ENCODE results near the gene KRT33B. TPM values are rescaled to one million over a fixed set of nuclear protein-coding genes. Genes with fewer than 3 reads are reported as not detected.
A peak's percentile ranks its signal among the peaks of the same experiment; 100 is the strongest.

Gene KRT33B
- total RNA-seq, 1 donor from 2014 or later: not detected

DNA sequence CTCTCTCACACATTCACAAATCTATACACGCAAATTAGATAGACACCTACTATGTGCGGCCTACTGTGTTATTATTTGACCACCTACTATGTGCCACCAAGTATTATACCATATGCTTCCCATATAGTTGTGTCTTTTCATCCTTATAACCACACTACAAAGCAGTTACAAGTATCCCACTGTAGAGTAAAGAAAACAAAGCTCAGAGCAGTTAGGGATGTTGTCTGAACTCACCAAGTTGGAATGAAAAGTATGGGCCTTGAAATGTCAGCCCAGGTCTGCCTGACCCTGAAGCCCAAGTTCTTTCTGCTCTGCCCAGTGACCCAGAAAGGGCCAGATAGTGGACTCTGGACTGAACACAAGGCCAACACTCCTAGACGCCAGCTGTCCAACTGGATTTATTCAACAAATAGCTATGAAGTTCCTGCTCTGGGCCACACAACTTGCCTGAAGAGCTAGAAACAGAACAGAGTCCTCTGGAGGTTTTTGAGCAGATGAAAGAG, 46.3 kb upstream of the KRT33B start:
- Mint-ChIP-seq H3K27me3 (peaks cover 9% of the 10 kb centered on the region), H3K27ac (peak overlapping the region; percentile 71), H3K36me3 (ENCODE audit: insufficient read depth) (no peaks in the 10 kb centered on the region), H3K9me3 (ENCODE audit: low read depth) (no peaks in the 10 kb centered on the region), H3K4me3 (ENCODE audit: low read depth) (no peak overlapping the region), H3K4me1 (ENCODE audit: low read depth) (peaks cover 20% of the 10 kb centered on the region)
- TF ChIP-seq, protein P1, sequence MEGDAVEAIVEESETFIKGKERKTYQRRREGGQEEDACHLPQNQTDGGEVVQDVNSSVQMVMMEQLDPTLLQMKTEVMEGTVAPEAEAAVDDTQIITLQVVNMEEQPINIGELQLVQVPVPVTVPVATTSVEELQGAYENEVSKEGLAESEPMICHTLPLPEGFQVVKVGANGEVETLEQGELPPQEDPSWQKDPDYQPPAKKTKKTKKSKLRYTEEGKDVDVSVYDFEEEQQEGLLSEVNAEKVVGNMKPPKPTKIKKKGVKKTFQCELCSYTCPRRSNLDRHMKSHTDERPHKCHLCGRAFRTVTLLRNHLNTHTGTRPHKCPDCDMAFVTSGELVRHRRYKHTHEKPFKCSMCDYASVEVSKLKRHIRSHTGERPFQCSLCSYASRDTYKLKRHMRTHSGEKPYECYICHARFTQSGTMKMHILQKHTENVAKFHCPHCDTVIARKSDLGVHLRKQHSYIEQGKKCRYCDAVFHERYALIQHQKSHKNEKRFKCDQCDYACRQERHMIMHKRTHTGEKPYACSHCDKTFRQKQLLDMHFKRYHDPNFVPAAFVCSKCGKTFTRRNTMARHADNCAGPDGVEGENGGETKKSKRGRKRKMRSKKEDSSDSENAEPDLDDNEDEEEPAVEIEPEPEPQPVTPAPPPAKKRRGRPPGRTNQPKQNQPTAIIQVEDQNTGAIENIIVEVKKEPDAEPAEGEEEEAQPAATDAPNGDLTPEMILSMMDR (IDR thresholded peaks at IDR 0.05; ENCODE audit: unreplicated experiment): no peak
- DNase-seq (ENCODE audit: low spot score, unreplicated experiment): no peak

DNA sequence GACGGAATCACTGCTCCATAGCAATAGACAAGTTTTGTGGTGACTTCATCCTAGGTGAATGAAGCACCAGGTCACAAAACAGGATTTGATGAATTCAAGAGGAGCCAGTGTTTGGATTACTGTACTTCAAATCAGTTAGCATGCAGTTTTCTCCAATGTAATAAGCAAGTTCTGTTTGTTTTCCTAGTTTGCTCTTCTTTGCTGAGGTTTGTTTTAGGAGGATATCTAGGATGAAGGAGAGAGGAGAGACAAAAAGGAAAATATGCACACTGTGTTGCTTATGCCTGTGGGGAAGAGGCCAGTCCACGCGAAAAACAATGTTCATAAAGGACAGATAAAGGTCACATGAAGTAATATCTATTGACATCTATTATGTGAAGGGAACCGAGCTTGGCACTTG, 45.8 kb upstream of the KRT33B start:
- Mint-ChIP-seq H3K27me3 (peaks cover 4% of the 10 kb centered on the region), H3K4me1 (ENCODE audit: low read depth) (peaks cover 20% of the 10 kb centered on the region), H3K27ac (no peak overlapping the region), H3K4me3 (ENCODE audit: low read depth) (no peak overlapping the region), H3K36me3 (ENCODE audit: insufficient read depth) (no peaks in the 10 kb centered on the region), H3K9me3 (ENCODE audit: low read depth) (no peaks in the 10 kb centered on the region)
- TF ChIP-seq, protein P1 (IDR thresholded peaks at IDR 0.05; ENCODE audit: unreplicated experiment): no peak
- DNase-seq (ENCODE audit: low spot score, unreplicated experiment): no peak

DNA sequence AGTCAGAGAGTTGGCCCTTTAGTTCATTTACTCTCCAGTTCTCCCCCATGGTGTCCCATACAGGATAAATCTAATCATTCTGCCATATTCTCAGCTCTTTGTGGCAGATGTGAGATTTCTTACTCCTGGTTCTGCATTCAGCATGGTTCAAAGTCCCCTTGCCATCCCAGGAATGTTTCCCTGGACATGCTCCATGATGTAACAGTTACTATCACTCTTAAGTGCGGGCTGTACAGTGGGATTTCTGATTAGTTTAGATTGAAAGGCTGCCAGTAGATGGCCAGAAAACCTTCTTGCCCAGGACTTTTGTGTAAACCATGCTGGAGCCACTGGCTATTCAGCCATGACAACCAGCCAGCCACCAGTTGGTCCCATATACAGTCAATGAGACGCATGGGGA, 44.4 kb upstream of the KRT33B start:
- DNase-seq (ENCODE audit: low spot score, unreplicated experiment): no peak
- H3K4me3 Mint-ChIP-seq (ENCODE audit: low read depth): no peak overlapping the region
- H3K27me3 Mint-ChIP-seq: peaks cover 4% of the 10 kb centered on the region
- no peaks in the 10 kb centered on the region for H3K9me3 Mint-ChIP-seq (ENCODE audit: low read depth)
- no peak overlapping the region for H3K27ac Mint-ChIP-seq
- no peaks in the 10 kb centered on the region for H3K36me3 Mint-ChIP-seq (ENCODE audit: insufficient read depth)
- TF ChIP-seq, protein P1 (IDR thresholded peaks at IDR 0.05; ENCODE audit: unreplicated experiment): no peak
- H3K4me1 Mint-ChIP-seq (ENCODE audit: low read depth): peaks cover 20% of the 10 kb centered on the region

DNA sequence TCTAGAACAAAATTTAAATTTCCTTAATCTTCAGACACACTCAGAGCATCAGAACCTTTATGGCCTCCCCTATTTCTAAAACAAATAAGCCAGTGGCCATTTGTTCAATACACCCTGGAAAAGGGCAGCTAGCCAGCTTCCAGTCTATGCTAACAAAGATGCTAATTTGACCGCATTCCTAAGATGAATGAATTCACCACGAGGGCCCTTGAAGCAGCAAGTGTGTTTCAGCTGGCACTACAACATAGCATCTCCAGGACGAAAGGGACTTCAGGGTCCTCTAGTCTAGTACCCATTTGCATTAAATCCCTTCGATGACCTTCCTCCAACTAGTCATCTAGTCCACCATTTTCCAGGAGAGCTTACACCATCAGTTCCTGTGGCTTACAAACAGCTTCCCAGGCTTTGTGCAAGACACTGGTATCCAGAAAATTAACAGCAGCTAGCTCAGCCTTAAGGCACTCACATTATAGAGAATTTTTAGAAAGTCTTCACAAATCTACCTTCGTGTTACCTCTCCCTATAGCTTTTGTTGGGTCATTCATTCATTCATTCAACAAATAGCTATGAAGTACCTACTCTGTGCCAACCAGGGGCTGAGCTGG, 43.8 kb upstream of the KRT33B start:
- Mint-ChIP-seq H3K36me3 (ENCODE audit: insufficient read depth) (no peaks in the 10 kb centered on the region), H3K27ac (no peak overlapping the region), H3K4me3 (ENCODE audit: low read depth) (no peak overlapping the region), H3K27me3 (peaks cover 4% of the 10 kb centered on the region), H3K4me1 (ENCODE audit: low read depth) (peaks cover 20% of the 10 kb centered on the region), H3K9me3 (ENCODE audit: low read depth) (no peaks in the 10 kb centered on the region)
- DNase-seq (ENCODE audit: low spot score, unreplicated experiment): no peak
- TF ChIP-seq, protein P1 (IDR thresholded peaks at IDR 0.05; ENCODE audit: unreplicated experiment): no peak

DNA sequence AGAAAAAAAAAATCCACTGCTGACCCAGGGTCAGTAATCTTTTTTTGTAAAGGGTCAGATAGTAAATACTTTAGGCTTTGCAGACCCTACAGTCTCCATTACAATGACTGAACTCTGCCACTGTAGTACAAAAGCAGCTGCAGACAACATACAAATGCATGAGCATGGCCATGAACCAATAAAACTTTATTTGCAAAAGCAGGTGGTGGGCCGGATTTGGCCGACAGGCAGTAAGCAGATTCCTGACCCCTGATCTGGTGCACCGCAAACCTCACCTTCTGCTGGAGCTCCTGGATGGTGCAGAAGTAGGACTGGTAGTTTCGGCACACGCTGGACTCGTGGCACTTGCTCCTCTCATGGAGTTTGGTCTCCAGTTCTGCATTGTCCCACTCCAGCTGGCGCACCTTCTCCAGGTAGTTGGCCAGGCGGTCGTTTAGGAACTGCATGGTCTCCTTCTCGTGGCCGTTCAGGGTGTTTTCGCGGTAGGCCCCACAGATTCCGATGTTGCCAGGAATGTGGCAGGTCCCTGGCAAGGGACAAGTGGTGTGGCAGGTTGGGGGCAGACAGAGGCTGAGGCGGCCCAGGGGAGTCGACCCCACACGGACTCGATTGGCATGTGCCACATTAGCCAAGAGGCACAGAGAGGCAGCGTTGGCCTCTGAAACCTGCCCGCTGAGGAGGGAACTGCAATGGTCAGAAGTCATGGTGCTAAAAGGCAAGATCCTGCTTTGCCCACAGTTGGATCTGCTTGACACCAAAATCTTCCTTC, 41.6 kb upstream of the KRT33B start:
- peaks cover 6% of the 10 kb centered on the region for H3K4me1 Mint-ChIP-seq (ENCODE audit: low read depth)
- no peak for DNase-seq (ENCODE audit: low spot score, unreplicated experiment)
- H3K9me3 Mint-ChIP-seq (ENCODE audit: low read depth): no peaks in the 10 kb centered on the region
- H3K27me3 Mint-ChIP-seq: peaks cover 7% of the 10 kb centered on the region
- TF ChIP-seq, protein P1 (IDR thresholded peaks at IDR 0.05; ENCODE audit: unreplicated experiment): no peak
- no peak overlapping the region for H3K27ac Mint-ChIP-seq
- no peaks in the 10 kb centered on the region for H3K36me3 Mint-ChIP-seq (ENCODE audit: insufficient read depth)
- no peak overlapping the region for H3K4me3 Mint-ChIP-seq (ENCODE audit: low read depth)
